ENCODE data around the gene TMEM169. TPM values are rescaled to one million over a fixed set of nuclear protein-coding genes. Genes with fewer than 3 reads are reported as not detected.

TMEM169 gene
- total and polyA plus RNA-seq, 2 of the 4 experiments (the other 2 are of a cell fraction) = 0.15 to 0.54 TPM

- Histone ChIP-seq H3K56ac (ENCODE audit: extremely low read depth, insufficient read depth, low read length) (no peak overlapping the region), H3K4me3 (ENCODE audit: insufficient read depth, low read depth, low read length) (no peak overlapping the region), H2BK20ac (ENCODE audit: low read depth, low read length) (no peak overlapping the region), H2BK5ac (ENCODE audit: low read depth, low read length, poor library complexity, severe bottlenecking) (no peak overlapping the region), H3K14ac (replicated peaks; ENCODE audit: low read depth, low read length) (no peak overlapping the region), H4K8ac (ENCODE audit: low read depth in 2 of 2, low read length in 2 of 2) (no peak overlapping the region), H4K20me1 (ENCODE audit: insufficient read depth, low read length) (no peaks in the 10 kb centered on the region), H3K27ac (ENCODE audit: insufficient read depth, low read length) (no peak overlapping the region), H3K4ac (ENCODE audit: low read depth, low read length) (no peak overlapping the region), H3K4me2 (ENCODE audit: low read depth, low read length) (no peak overlapping the region), H3K23ac (ENCODE audit: low read depth, low read length) (no peak overlapping the region), H3K36me3 (ENCODE audit: control insufficient read depth, insufficient read depth, low read length) (no peaks in the 10 kb centered on the region), H3K4me1 (ENCODE audit: control insufficient read depth, insufficient read depth, low read length) (no peaks in the 10 kb centered on the region), H2BK120ac (ENCODE audit: low read depth, low read length) (no peak overlapping the region), H2AK9ac (replicated peaks; ENCODE audit: low read depth, low read length, poor library complexity) (no peak overlapping the region), H3K27me3 (ENCODE audit: control insufficient read depth, insufficient read depth, low read length) (no peaks in the 10 kb centered on the region), H2AK5ac (ENCODE audit: low read depth, low read length) (no peak overlapping the region), H3K79me1 (ENCODE audit: low read depth in 1 of 2, low read length in 2 of 2) (no peaks in the 10 kb centered on the region), H3K9me1 (ENCODE audit: insufficient read depth, low read length) (no peaks in the 10 kb centered on the region), H3K9ac (ENCODE audit: low read depth, low read length) (no peak overlapping the region), H3K9me3 (ENCODE audit: control insufficient read depth, insufficient read depth, low read length) (no peaks in the 10 kb centered on the region), H4K5ac (ENCODE audit: low read depth, low read length) (no peak overlapping the region), H2AFZ (replicated peaks; ENCODE audit: low read length, poor library complexity) (no peak overlapping the region), H4K91ac (ENCODE audit: insufficient read depth, low read depth, low read length) (no peak overlapping the region), H2BK15ac (ENCODE audit: low read depth, low read length) (no peak overlapping the region), H3K18ac (ENCODE audit: low read depth, low read length) (no peak overlapping the region)
- ChIA-PET CTCF (no interaction called here), POLR2A (ENCODE audit: unreplicated experiment) (interaction anchor here (0.6 kb wide), 1 partner anchor 59 kb away, joined by 3 read pairs; no protein-coding TSS in a partner anchor)
- in situ Hi-C loops (cut with MboI; ENCODE audit: low sequenced_read_pairs) (no loop called here), intact Hi-C loops (cut with micrococcal nuclease) (no loop called here), dilution Hi-C loops (cut with HindIII; ENCODE audit: low sequenced_read_pairs, unreplicated experiment) (no loop called here)
- no CpG with 5 or more reads among the region's 2 CpGs for WGBS, 2 experiments (ENCODE audit: extremely low coverage in 2 of 2, insufficient read length in 1 of 2)
- BruUV-seq (replicated peaks) = no TSS peak
- TF ChIP-seq, protein P1, sequence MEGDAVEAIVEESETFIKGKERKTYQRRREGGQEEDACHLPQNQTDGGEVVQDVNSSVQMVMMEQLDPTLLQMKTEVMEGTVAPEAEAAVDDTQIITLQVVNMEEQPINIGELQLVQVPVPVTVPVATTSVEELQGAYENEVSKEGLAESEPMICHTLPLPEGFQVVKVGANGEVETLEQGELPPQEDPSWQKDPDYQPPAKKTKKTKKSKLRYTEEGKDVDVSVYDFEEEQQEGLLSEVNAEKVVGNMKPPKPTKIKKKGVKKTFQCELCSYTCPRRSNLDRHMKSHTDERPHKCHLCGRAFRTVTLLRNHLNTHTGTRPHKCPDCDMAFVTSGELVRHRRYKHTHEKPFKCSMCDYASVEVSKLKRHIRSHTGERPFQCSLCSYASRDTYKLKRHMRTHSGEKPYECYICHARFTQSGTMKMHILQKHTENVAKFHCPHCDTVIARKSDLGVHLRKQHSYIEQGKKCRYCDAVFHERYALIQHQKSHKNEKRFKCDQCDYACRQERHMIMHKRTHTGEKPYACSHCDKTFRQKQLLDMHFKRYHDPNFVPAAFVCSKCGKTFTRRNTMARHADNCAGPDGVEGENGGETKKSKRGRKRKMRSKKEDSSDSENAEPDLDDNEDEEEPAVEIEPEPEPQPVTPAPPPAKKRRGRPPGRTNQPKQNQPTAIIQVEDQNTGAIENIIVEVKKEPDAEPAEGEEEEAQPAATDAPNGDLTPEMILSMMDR (conservative IDR thresholded peaks at IDR 0.05; ENCODE audit: low read depth, low read length) = 0 out of 2 replicates have a peak, but pooled peaks have one; percentile 14
- no peak for TF ChIP-seq ELK1 (IDR thresholded peaks at IDR 0.05; ENCODE audit: borderline replicate concordance, low read depth, low read length)
- ATAC-seq (ENCODE audit: low read depth) (peak; percentile 33; the same call in 1 of the 2 replicates), DNase-seq (peak; percentile 43)
These were observed 17.6 kb upstream of the TMEM169 start for GRCh38 chr2:216064014-216064630.
